Testis (tissue), 2 donors: ENCODE results near the gene OR56A5.

Experiments
- CTCF ChIP-seq, 3 experiments: fragments of 450-650 bp in 2 of 3; fragments of 200-600 bp in 1 of 3; sonication (generic) in 1 of 3; IDR thresholded peaks; one replicate each; pipeline ENCODE4 v1.5.1; 2016 to 2019; ENCODE audit warnings: antibody characterized with exemption in 3 of 3, mild to moderate bottlenecking in 2 of 3, moderate library complexity in 1 of 3
- POLR2A ChIP-seq: fragments of 450-650 bp; IDR thresholded peaks from one replicate; pipeline ENCODE4 v1.6.1; 2017; ENCODE audit warnings: antibody characterized with exemption, mild to moderate bottlenecking, moderate library complexity

DNA sequence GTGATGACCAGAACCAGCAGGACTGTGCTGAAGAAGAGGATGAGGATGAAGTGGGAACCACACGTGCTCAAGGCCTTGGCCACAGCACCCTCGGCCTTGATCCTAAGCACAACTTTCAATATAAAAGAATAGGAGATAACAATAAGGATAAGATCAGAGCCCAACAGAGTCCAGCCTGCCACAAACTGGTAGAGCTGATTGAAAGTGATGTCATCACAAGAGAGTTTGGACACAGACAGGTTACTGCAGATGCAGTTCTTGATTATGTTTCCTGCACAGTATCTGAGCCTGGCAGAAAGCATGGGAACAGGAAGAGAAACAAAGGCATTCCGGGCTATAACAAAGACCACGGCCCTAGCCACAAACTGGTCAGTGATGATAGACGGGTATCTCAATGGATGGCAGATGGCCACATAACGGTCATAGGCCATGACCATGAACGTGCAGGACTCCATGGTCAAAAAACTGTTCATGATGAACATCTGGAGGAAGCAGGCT, 34.0 kb upstream of the OR56A5 start:
- TF ChIP-seq CTCF (IDR thresholded peaks at IDR 0.05), result no peak
- no peak for TF ChIP-seq POLR2A
